Forelimb muscle (tissue), 1 donor: ENCODE results near the gene HEXIM2. TPM values are rescaled to one million over a fixed set of nuclear protein-coding genes. Genes with fewer than 3 reads are reported as not detected.

Experiments
- polyA plus RNA-seq: library from polyadenylated mRNA; unstranded; fragments of 120-200 nt; gene quantifications from one replicate; pipeline ENCODE4 v1.2.1, GENCODE V29; 2013; ENCODE audit not compliant: insufficient read length

The HEXIM2 gene
- polyA plus RNA-seq, 1 donor, result 6.7 TPM

Other genes starting within 250 kb of the HEXIM2 start
- gene GFAP, start 246.4 kb upstream of the HEXIM2 start, polyA plus RNA-seq, result 0.38 TPM
- 7.7 TPM for gene KIF18B, start 214.1 kb upstream of the HEXIM2 start, polyA plus RNA-seq
- gene C1QL1, start 193.6 kb upstream of the HEXIM2 start, polyA plus RNA-seq, result 1.9 TPM
- 28.6 TPM for gene DCAKD, start 110.2 kb upstream of the HEXIM2 start, polyA plus RNA-seq
- 37.3 TPM for gene NMT1, start 100.6 kb upstream of the HEXIM2 start, polyA plus RNA-seq
- gene PLCD3, start 29.4 kb upstream of the HEXIM2 start, polyA plus RNA-seq, result 33.6 TPM
- 4.9 TPM for gene ACBD4, start 26.2 kb upstream of the HEXIM2 start, polyA plus RNA-seq
- gene HEXIM1, start 13.4 kb upstream of the HEXIM2 start, polyA plus RNA-seq, result 22.1 TPM
- 4.4 TPM for gene FMNL1, start 60.0 kb downstream of the HEXIM2 start, polyA plus RNA-seq
- gene SPATA32, start 100.2 kb downstream of the HEXIM2 start, polyA plus RNA-seq, result 0.11 TPM
- gene MAP3K14, start 155.1 kb downstream of the HEXIM2 start, polyA plus RNA-seq, result 8.4 TPM